ENCODE data around the gene COL5A1. TPM values are rescaled to one million over a fixed set of nuclear protein-coding genes. Genes with fewer than 3 reads are reported as not detected.

Gene COL5A1
- total RNA-seq, 2 experiments from 2014 or later: 0.10 TPM; not detected in 1

- intact Hi-C loops (cut with micrococcal nuclease): no loop called here
- Mint-ChIP-seq H3K36me3 (ENCODE audit: low read depth) (no peaks in the 10 kb centered on the region), H3K4me3 (no peak overlapping the region), H3K27me3 (ENCODE audit: low read depth) (peaks cover 3% of the 10 kb centered on the region), H3K27ac (no peak overlapping the region), H3K9me3 (no peaks in the 10 kb centered on the region), H3K4me1 (ENCODE audit: low read depth) (no peaks in the 10 kb centered on the region)
- DNase-seq: no peak
- CTCF ChIA-PET: no interaction called here
Measured at GRCh38 chr9:134776080-134776796, 134.6 kb downstream of the COL5A1 start.

- DNase-seq: no peak
- Mint-ChIP-seq H3K27me3 (ENCODE audit: low read depth) (no peaks in the 10 kb centered on the region), H3K27ac (no peak overlapping the region), H3K36me3 (ENCODE audit: low read depth) (no peaks in the 10 kb centered on the region), H3K4me1 (ENCODE audit: low read depth) (no peaks in the 10 kb centered on the region), H3K4me3 (no peak overlapping the region), H3K9me3 (no peaks in the 10 kb centered on the region)
- CTCF ChIA-PET: no interaction called here
- intact Hi-C loops (cut with micrococcal nuclease): no loop called here
Measured at GRCh38 chr9:134777153-134777552, 135.6 kb downstream of the COL5A1 start.

GRCh38 chr9:134778156-134778555 is 136.6 kb downstream of the COL5A1 start:
- intact Hi-C loops (cut with micrococcal nuclease): no loop called here
- Mint-ChIP-seq H3K27ac (no peak overlapping the region), H3K9me3 (no peaks in the 10 kb centered on the region), H3K27me3 (ENCODE audit: low read depth) (no peaks in the 10 kb centered on the region), H3K4me3 (no peak overlapping the region), H3K36me3 (ENCODE audit: low read depth) (no peaks in the 10 kb centered on the region), H3K4me1 (ENCODE audit: low read depth) (no peaks in the 10 kb centered on the region)
- CTCF ChIA-PET: no interaction called here
- DNase-seq: no peak

- no peak overlapping the region for H3K4me3 Mint-ChIP-seq
- no peaks in the 10 kb centered on the region for H3K36me3 Mint-ChIP-seq (ENCODE audit: low read depth)
- intact Hi-C loops (cut with micrococcal nuclease): no loop called here
- H3K9me3 Mint-ChIP-seq: no peaks in the 10 kb centered on the region
- H3K4me1 Mint-ChIP-seq (ENCODE audit: low read depth): no peaks in the 10 kb centered on the region
- DNase-seq: no peak
- CTCF ChIA-PET: no interaction called here
- no peak overlapping the region for H3K27ac Mint-ChIP-seq
- no peaks in the 10 kb centered on the region for H3K27me3 Mint-ChIP-seq (ENCODE audit: low read depth)
Measured at GRCh38 chr9:134778841-134779411, 137.3 kb downstream of the COL5A1 start.

GRCh38 chr9:134779640-134780039 is 138.0 kb downstream of the COL5A1 start:
- Mint-ChIP-seq H3K36me3 (ENCODE audit: low read depth) (no peaks in the 10 kb centered on the region), H3K4me1 (ENCODE audit: low read depth) (no peaks in the 10 kb centered on the region), H3K9me3 (no peaks in the 10 kb centered on the region), H3K27ac (no peak overlapping the region), H3K4me3 (no peak overlapping the region), H3K27me3 (ENCODE audit: low read depth) (no peaks in the 10 kb centered on the region)
- no peak for DNase-seq
- intact Hi-C loops (cut with micrococcal nuclease): no loop called here
- CTCF ChIA-PET: no interaction called here

- Mint-ChIP-seq H3K27me3 (ENCODE audit: low read depth) (no peaks in the 10 kb centered on the region), H3K9me3 (no peaks in the 10 kb centered on the region), H3K36me3 (ENCODE audit: low read depth) (no peaks in the 10 kb centered on the region), H3K4me3 (no peak overlapping the region), H3K27ac (no peak overlapping the region), H3K4me1 (ENCODE audit: low read depth) (no peaks in the 10 kb centered on the region)
- CTCF ChIA-PET: interaction anchor here (0.8 to 1.3 kb wide), 2 partner anchors 10 to 30 kb away, joined by 3 to 4 read pairs; no protein-coding TSS in a partner anchor
- intact Hi-C loops (cut with micrococcal nuclease): no loop called here
- no peak for DNase-seq
Measured at GRCh38 chr9:134781591-134782302, 140.1 kb downstream of the COL5A1 start.

GRCh38 chr9:134782921-134783698 is 141.5 kb downstream of the COL5A1 start:
- DNase-seq: no peak
- H3K4me1 Mint-ChIP-seq (ENCODE audit: low read depth): no peaks in the 10 kb centered on the region
- H3K27ac Mint-ChIP-seq: no peak overlapping the region
- H3K4me3 Mint-ChIP-seq: no peak overlapping the region
- H3K27me3 Mint-ChIP-seq (ENCODE audit: low read depth): no peaks in the 10 kb centered on the region
- H3K36me3 Mint-ChIP-seq (ENCODE audit: low read depth): no peaks in the 10 kb centered on the region
- CTCF ChIA-PET: interaction anchor here (0.8 kb wide), 1 partner anchor 31 kb away, joined by 3 read pairs; no protein-coding TSS in a partner anchor
- H3K9me3 Mint-ChIP-seq: no peaks in the 10 kb centered on the region
- intact Hi-C loops (cut with micrococcal nuclease): no loop called here

- Mint-ChIP-seq H3K4me1 (ENCODE audit: low read depth) (no peaks in the 10 kb centered on the region), H3K27ac (no peak overlapping the region), H3K9me3 (no peaks in the 10 kb centered on the region), H3K4me3 (no peak overlapping the region), H3K27me3 (ENCODE audit: low read depth) (no peaks in the 10 kb centered on the region), H3K36me3 (ENCODE audit: low read depth) (no peaks in the 10 kb centered on the region)
- intact Hi-C loops (cut with micrococcal nuclease): no loop called here
- CTCF ChIA-PET: no interaction called here
- no peak for DNase-seq
Measured at GRCh38 chr9:134783699-134784039, 142.1 kb downstream of the COL5A1 start.

GRCh38 chr9:134784577-134785305 is 143.1 kb downstream of the COL5A1 start:
- H3K36me3 Mint-ChIP-seq (ENCODE audit: low read depth): no peaks in the 10 kb centered on the region
- H3K9me3 Mint-ChIP-seq: no peaks in the 10 kb centered on the region
- DNase-seq: no peak

GRCh38 chr9:134785325-134786108 is 143.9 kb downstream of the COL5A1 start:
- Mint-ChIP-seq H3K4me3 (no peak overlapping the region), H3K27me3 (ENCODE audit: low read depth) (no peaks in the 10 kb centered on the region), H3K36me3 (ENCODE audit: low read depth) (no peaks in the 10 kb centered on the region), H3K4me1 (ENCODE audit: low read depth) (no peaks in the 10 kb centered on the region), H3K27ac (no peak overlapping the region), H3K9me3 (no peaks in the 10 kb centered on the region)
- CTCF ChIA-PET: no interaction called here
- no peak for DNase-seq
- intact Hi-C loops (cut with micrococcal nuclease): no loop called here

More at GRCh38 chr9:134784577-134785305, 143.1 kb downstream of the COL5A1 start:
- H3K4me3 Mint-ChIP-seq: no peak overlapping the region
- CTCF ChIA-PET: no interaction called here
- H3K4me1 Mint-ChIP-seq (ENCODE audit: low read depth): no peaks in the 10 kb centered on the region
- no peak overlapping the region for H3K27ac Mint-ChIP-seq
- intact Hi-C loops (cut with micrococcal nuclease): no loop called here
- no peaks in the 10 kb centered on the region for H3K27me3 Mint-ChIP-seq (ENCODE audit: low read depth)

GRCh38 chr9:134787601-134788531 is 146.3 kb downstream of the COL5A1 start:
- CTCF ChIA-PET: no interaction called here
- no peaks in the 10 kb centered on the region for H3K36me3 Mint-ChIP-seq (ENCODE audit: low read depth)
- H3K4me1 Mint-ChIP-seq (ENCODE audit: low read depth): no peaks in the 10 kb centered on the region
- H3K4me3 Mint-ChIP-seq: no peak overlapping the region
- H3K27ac Mint-ChIP-seq: no peak overlapping the region
- no peaks in the 10 kb centered on the region for H3K27me3 Mint-ChIP-seq (ENCODE audit: low read depth)
- no peak for DNase-seq
- no peaks in the 10 kb centered on the region for H3K9me3 Mint-ChIP-seq
- intact Hi-C loops (cut with micrococcal nuclease): no loop called here

All from activated naive CD4-positive, alpha-beta T cell treated with anti-CD3 and anti-CD28 coated beads for 36 hours (primary cell).